D341Med (cell line): ENCODE measurements around the gene NECTIN2.
"Not testable (repeated sequence)": the region's sequence is repeated elsewhere in the genome, so short reads cannot be mapped to it uniquely, and the experiment has no call there.

Experiments
- DNase-seq: peaks from one replicate; pipeline ENCODE4 v3.0.0; 2012; ENCODE audit warnings: low spot score

The NECTIN2 gene

GRCh38 chr19:44884566-44884965, 38.5 kb downstream of the NECTIN2 start:
- DNase-seq = no peak

DNA sequence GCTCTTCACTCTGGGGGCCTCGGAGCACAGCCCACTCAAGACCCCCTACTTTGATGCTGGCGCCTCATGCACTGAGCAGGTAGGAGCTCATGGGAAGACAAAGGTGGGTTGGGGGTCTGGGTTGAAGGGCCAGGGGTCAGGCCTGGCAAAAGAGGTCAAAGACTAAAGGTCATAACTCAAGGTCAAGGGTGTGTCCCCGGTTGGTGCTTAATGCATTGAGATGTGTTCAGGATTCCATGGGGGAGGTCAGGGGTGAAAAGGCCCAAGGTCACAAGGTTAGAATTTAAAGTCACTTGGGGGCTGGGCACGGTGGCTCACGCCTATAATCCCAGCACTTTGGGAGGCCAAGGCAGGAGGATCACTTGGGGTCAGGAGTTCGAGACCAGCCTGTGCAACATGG, 40.0 kb downstream of the NECTIN2 start:
- no peak for DNase-seq

DNA sequence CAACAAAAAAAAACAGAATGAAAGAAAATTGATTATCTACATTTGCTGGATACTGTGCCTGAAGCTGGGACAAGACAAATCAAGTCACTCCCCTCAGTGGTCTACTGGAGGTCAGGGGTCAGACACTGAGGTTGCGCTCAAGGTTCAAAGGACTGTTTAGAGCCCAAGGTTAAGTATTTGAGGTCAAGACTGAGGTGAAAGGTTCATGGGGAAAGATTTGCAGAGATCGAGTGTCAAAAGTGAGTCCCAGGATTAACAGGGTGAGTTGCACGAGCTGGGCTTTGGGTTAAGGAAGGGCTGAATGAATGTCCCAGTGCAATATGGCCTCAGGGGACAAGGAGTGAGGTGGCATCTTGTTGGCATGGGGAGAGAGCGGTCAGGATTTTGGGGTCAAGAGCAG, 41.6 kb downstream of the NECTIN2 start:
- DNase-seq = no peak

DNA sequence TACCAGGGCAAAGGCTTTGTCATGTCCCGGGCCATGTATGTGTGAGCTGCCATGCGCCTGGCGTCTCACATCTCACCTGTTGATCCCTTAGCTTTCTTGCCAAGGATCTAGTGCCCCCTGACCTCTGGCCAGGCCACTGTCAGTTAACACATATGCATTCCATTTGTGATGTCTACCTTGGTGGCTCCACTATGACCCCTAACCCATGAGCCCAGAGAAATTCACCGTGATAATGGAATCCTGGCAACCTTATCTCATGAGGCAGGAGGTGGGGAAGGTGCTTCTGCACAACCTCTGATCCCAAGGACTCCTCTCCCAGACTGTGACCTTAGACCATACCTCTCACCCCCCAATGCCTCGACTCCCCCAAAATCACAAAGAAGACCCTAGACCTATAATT, 42.2 kb downstream of the NECTIN2 start:
- not testable (repeated sequence) for DNase-seq

- no peak for DNase-seq
These were observed 43.8 kb downstream of the NECTIN2 start for GRCh38 chr19:44889830-44890365.

- peak; percentile 96 for DNase-seq
These were observed 44.4 kb downstream of the NECTIN2 start for GRCh38 chr19:44890366-44891015.

DNA sequence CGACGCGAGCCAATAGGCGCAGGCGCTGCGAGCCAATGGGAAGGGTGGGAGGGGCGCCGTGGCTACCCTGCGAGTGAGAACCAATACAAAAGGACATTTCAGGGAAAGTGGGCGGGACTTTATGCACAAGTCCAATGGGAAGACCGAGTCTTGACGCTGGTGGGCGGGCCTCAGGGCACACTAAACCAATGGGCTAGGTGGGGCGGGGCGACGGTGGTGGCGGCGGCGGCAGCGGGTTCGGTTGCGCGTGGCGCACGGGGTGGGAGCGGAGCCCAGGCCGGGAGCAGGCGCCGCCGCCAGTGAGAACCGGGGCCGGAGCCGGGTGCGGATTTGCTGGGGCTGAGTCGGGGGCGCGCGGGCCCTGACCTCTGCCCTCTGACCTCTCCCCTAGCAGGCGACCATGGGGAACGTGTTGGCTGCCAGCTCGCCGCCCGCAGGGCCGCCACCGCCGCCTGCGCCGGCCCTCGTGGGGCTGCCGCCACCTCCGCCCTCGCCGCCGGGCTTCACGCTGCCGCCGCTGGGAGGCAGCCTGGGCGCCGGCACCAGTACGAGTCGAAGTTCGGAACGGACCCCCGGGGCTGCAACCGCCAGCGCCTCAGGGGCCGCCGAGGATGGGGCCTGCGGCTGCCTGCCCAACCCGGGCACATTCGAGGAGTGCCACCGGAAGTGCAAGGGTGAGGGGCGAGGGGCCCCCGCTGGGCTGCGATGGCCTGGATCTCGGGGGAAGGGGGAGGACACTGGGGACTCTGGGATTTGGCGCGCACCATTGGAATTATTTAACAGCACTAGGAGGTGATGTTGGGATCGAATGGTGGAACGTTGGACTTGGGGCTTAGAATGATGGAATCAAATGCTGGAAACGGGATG, 45.2 kb downstream of the NECTIN2 start, which contains the start of gene TOMM40:
Gene TOMM40 (plus strand): TSS at position 239 of the 867 bp plus-strand sequence. CDS start 162 bp downstream, at position 401.
- peak; percentile 49 for DNase-seq

- no peak for DNase-seq
These were observed 46.8 kb downstream of the NECTIN2 start for GRCh38 chr19:44892932-44893331.

- no peak for DNase-seq
These were observed 47.4 kb downstream of the NECTIN2 start for GRCh38 chr19:44893332-44894051.

GRCh38 chr19:44894052-44894400, 47.9 kb downstream of the NECTIN2 start:
- DNase-seq = no peak

DNA sequence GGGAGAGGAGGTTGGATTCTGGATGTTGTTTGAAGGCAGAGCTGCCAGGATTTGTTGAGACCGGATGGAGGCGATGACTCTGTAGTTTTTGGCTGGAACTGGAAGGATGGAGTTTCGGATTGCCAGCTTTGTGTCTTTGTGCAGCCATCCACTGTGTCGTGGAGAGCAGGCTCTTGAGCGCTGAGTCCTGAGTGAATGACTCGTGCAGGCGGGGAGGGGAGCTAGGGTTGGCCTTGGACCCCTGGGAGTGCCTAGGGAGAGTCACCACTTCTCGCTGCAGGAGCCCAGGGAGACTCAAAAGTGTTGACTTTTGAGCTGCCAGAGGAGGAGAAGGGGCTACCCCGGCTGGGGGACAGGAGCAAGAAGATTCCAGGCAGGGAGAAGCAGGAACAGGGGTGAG, 48.8 kb downstream of the NECTIN2 start:
- DNase-seq = no peak

DNA sequence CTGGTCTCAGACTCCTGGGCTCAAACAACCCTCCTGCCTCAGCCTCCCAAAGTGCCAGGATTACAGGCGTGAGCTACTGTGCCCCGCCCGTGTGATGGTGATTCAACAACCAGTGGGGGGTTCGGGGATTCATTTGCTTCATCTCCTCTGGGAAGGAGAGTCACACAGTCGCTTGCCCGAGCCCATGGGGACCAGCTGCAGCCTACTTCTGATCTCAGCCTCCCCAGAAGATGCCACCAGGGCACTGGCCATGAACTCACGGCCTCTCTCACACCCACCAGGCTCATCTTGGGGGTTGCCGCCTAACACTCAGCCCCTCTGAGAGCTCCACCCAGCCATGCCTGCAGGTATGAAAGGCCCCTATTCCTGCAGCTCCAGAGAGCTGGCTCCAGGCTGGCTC, 51.7 kb downstream of the NECTIN2 start:
- peak; percentile 17 for DNase-seq

DNA sequence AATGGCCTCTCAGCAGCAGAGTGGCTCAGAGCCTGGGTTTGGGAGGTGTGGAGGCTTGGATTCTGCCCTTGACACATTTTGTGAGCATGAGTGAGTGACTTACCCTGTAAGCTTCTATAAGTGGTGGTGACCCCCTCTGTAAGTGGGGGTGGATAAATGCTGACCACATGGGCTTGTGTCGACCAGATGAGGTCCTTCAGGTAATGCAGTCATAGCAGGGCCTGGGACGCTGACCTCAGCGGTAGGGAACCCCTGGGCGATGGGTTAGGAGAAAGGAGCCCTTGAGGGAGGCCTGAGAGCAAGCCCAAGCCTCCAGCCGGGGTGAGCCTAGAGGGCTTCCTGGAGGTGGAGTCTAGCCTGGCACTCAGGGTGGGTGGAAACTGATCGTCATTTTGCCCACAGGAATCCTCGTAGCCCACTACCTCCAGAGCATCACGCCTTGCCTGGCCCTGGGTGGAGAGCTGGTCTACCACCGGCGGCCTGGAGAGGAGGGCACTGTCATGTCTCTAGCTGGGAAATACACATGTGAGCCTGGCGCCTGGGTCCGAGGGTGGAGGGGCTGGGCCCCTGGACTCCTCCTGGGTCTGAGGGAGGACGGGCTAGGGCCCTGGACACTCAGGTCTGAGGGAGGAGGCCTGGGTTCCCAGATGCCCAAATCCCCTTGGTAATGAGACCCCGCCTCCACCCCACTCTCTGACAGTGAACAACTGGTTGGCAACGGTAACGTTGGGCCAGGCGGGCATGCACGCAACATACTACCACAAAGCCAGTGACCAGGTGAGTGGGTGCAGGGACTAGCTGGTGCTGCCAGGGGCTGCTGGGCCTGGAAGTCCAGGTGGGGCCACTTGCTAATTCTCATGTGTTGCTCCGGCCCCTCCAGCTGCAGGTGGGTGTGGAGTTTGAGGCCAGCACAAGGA, 54.5 kb downstream of the NECTIN2 start:
- DNase-seq = no peak

DNA sequence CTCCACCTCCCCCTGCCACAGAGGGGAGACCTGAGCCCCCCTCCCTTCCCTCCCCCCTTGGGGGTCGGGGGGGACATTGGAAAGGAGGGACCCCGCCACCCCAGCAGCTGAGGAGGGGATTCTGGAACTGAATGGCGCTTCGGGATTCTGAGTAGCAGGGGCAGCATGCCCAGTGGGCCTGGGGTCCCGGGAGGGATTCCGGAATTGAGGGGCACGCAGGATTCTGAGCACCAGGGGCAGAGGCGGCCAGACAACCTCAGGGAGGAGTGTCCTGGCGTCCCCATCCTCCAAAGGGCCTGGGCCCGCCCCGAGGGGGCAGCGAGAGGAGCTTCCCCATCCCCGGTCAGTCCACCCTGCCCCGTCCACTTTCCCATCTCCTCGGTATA, 57.1 kb downstream of the NECTIN2 start:
- no peak for DNase-seq

- DNase-seq = peak; percentile 88
These were observed 57.7 kb downstream of the NECTIN2 start for GRCh38 chr19:44903602-44904425.

DNA sequence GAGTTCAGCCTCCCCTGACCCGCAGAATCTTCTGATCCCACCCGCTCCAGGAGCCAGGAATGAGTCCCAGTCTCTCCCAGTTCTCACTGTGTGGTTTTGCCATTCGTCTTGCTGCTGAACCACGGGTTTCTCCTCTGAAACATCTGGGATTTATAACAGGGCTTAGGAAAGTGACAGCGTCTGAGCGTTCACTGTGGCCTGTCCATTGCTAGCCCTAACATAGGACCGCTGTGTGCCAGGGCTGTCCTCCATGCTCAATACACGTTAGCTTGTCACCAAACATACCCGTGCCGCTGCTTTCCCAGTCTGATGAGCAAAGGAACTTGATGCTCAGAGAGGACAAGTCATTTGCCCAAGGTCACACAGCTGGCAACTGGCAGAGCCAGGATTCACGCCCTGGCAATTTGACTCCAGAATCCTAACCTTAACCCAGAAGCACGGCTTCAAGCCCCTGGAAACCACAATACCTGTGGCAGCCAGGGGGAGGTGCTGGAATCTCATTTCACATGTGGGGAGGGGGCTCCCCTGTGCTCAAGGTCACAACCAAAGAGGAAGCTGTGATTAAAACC, 58.4 kb downstream of the NECTIN2 start:
- DNase-seq = no peak

DNA sequence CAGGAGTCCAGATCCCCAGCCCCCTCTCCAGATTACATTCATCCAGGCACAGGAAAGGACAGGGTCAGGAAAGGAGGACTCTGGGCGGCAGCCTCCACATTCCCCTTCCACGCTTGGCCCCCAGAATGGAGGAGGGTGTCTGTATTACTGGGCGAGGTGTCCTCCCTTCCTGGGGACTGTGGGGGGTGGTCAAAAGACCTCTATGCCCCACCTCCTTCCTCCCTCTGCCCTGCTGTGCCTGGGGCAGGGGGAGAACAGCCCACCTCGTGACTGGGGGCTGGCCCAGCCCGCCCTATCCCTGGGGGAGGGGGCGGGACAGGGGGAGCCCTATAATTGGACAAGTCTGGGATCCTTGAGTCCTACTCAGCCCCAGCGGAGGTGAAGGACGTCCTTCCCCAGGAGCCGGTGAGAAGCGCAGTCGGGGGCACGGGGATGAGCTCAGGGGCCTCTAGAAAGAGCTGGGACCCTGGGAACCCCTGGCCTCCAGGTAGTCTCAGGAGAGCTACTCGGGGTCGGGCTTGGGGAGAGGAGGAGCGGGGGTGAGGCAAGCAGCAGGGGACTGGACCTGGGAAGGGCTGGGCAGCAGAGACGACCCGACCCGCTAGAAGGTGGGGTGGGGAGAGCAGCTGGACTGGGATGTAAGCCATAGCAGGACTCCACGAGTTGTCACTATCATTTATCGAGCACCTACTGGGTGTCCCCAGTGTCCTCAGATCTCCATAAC, 59.5 kb downstream of the NECTIN2 start, which contains the start of gene APOE:
Gene APOE (plus strand): TSS at position 360 of the 724 bp plus-strand sequence. CDS start 829 bp downstream, outside the sequence.
- DNase-seq = no peak

- no peak for DNase-seq
These were observed 61.5 kb downstream of the NECTIN2 start for GRCh38 chr19:44907613-44908012.

GRCh38 chr19:44908074-44908835, 62.2 kb downstream of the NECTIN2 start:
- no peak for DNase-seq
